Neural progenitor cell (in vitro differentiated cells): ENCODE measurements around the gene FGD4.

ENCODE experiments used
- EZH2 ChIP-seq: fragments of 200-600 bp; sonication (generic); IDR thresholded peaks from 2 replicates; pipeline ENCODE4 v1.6.1; 2017; ENCODE audit warnings: antibody characterized with exemption, mild to moderate bottlenecking, moderate library complexity
- TF ChIP-seq, protein P1 (sequence below): fragments of 200-600 bp; sonication (generic); IDR thresholded peaks from 2 replicates; pipeline ENCODE4 v1.5.1; 2017; ENCODE audit warnings: antibody characterized with exemption, mild to moderate bottlenecking

DNA sequence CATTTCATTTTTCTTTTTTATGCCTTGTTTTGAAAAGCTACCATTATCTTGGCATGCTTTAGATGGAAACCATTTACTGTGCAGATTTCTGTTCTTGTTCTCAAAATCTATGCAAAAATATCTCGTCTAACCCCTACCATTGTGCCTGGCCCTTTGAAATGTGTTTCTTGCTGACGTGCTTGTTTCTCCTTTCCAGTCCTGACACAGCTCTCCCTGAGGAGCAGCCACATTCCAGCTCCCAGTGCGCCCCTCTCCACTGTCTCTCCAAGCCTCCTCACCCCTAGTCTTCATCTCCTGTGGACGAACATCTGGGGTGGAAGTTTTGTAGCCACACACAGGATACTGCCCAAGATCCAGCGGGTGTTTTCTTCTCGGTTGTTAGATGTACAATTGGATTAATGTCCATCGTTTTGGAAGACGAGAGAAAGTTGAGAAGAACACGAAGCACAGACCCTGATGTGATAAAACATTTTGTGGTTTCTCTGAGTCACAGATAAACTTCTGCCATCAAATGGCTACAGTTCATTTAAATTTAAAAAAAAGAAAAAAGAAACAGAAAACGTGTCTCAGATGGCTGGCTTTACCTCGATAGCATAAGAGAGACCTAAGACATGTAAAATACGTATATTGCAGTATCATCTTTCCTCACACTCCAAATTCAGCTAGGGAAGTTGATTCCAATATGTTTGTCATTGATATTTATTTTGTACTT lies 21.9 kb upstream of the FGD4 start:
- TF ChIP-seq, protein P1, sequence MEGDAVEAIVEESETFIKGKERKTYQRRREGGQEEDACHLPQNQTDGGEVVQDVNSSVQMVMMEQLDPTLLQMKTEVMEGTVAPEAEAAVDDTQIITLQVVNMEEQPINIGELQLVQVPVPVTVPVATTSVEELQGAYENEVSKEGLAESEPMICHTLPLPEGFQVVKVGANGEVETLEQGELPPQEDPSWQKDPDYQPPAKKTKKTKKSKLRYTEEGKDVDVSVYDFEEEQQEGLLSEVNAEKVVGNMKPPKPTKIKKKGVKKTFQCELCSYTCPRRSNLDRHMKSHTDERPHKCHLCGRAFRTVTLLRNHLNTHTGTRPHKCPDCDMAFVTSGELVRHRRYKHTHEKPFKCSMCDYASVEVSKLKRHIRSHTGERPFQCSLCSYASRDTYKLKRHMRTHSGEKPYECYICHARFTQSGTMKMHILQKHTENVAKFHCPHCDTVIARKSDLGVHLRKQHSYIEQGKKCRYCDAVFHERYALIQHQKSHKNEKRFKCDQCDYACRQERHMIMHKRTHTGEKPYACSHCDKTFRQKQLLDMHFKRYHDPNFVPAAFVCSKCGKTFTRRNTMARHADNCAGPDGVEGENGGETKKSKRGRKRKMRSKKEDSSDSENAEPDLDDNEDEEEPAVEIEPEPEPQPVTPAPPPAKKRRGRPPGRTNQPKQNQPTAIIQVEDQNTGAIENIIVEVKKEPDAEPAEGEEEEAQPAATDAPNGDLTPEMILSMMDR: no peak
- TF ChIP-seq EZH2: no peak
